ENCODE results near the gene HACD3.
"Not testable (repeated sequence)": the region's sequence is repeated elsewhere in the genome, so short reads cannot be mapped to it uniquely, and the experiment has no call there.

The HACD3 gene

GRCh38 chr15:65530318-65531111 is at the start of gene HACD3:
Gene HACD3 (plus strand): TSS chr15:65530463. CDS start chr15:65530632, 169 bp downstream.
- peak; percentile 54 for DNase-seq

- no peak for DNase-seq
Observed at GRCh38 chr15:65484876-65485275, 45.4 kb upstream of the HACD3 start.

- no peak for DNase-seq
Observed at GRCh38 chr15:65494076-65494475, 36.2 kb upstream of the HACD3 start.

GRCh38 chr15:65509321-65509720 is 20.9 kb upstream of the HACD3 start:
- no peak for DNase-seq

GRCh38 chr15:65512189-65512588 is 18.1 kb upstream of the HACD3 start:
- no peak for DNase-seq

- no peak for DNase-seq
Observed at GRCh38 chr15:65512807-65513416, 17.4 kb upstream of the HACD3 start.

- peak; percentile 75 for DNase-seq
Observed at GRCh38 chr15:65516997-65517865, 13.0 kb upstream of the HACD3 start, which contains the start of gene DPP8. Gene DPP8 (minus strand): TSS chr15:65517689. CDS start chr15:65512553, 5,136 bp downstream.

GRCh38 chr15:65517866-65518207 is 12.4 kb upstream of the HACD3 start:
- DNase-seq: no peak

- DNase-seq: no peak
Observed at GRCh38 chr15:65518633-65519285, 11.5 kb upstream of the HACD3 start.

GRCh38 chr15:65521350-65521749 is 8.9 kb upstream of the HACD3 start:
- no peak for DNase-seq

- no peak for DNase-seq
Observed at GRCh38 chr15:65524226-65524625, 6.0 kb upstream of the HACD3 start.

GRCh38 chr15:65525622-65526021 is 4.6 kb upstream of the HACD3 start:
- DNase-seq: no peak

- DNase-seq: no peak
Observed at GRCh38 chr15:65528461-65529060, 1.7 kb upstream of the HACD3 start.

GRCh38 chr15:65529762-65530317 is 423 bp upstream of the HACD3 start:
- no peak for DNase-seq

- no peak for DNase-seq
Observed at GRCh38 chr15:65532738-65533051, 2.4 kb downstream of the HACD3 start.

GRCh38 chr15:65533057-65533756 is 2.9 kb downstream of the HACD3 start:
- DNase-seq: no peak

GRCh38 chr15:65535192-65535591 is 4.9 kb downstream of the HACD3 start:
- DNase-seq: no peak

- no peak for DNase-seq
Observed at GRCh38 chr15:65540314-65540713, 10.1 kb downstream of the HACD3 start.

GRCh38 chr15:65541231-65541820 is 11.1 kb downstream of the HACD3 start:
- DNase-seq: no peak

- no peak for DNase-seq
Observed at GRCh38 chr15:65547841-65548240, 17.6 kb downstream of the HACD3 start.

GRCh38 chr15:65549288-65549687 is 19.0 kb downstream of the HACD3 start:
- not testable (repeated sequence) for DNase-seq
